HG02885 (cell line): ENCODE results near the gene CFAP46.
"Not testable (repeated sequence)": the region's sequence is repeated elsewhere in the genome, so short reads cannot be mapped to it uniquely, and the experiment has no call there.

Source experiments
- ATAC-seq: cut with Tn5 transposase; IDR thresholded peaks from one replicate; pipeline ENCODE4 v1.9.1; 2021; ENCODE audit warnings: mild to moderate bottlenecking; ENCODE audit not compliant: unreplicated experiment, poor library complexity

CFAP46 gene

DNA sequence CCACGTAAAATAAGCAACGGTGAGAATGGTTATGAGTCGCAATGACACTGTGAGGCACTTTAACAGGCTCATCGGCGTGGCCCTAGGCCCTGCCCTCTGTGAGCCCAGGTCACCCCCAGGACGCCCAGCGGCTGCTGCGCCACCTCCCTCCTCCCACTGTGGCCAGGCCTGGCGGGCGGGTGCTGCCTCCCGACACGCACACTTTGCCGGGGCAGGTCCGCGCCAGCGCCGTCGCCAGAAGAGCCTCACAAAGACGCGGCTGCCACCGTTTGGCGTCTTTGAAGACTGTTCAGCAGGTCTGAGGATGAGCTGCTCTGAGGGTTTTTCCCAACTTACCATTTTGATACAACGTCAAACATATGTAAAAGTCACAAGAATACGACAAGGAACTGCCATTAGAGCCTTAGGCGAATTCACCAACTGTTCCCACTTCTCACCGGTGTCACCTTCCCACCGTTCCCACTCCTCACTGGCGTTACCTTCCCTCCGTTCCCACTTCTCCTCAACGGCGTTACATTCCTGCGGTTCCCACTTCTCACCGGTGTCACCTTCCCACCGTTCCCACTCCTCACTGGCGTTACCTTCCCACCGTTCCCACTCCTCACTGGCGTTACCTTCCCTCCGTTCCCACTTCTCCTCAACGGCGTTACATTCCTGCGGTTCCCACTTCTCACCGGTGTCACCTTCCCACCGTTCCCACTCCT, 22.5 kb upstream of the CFAP46 start:
- not testable (repeated sequence) for ATAC-seq

DNA sequence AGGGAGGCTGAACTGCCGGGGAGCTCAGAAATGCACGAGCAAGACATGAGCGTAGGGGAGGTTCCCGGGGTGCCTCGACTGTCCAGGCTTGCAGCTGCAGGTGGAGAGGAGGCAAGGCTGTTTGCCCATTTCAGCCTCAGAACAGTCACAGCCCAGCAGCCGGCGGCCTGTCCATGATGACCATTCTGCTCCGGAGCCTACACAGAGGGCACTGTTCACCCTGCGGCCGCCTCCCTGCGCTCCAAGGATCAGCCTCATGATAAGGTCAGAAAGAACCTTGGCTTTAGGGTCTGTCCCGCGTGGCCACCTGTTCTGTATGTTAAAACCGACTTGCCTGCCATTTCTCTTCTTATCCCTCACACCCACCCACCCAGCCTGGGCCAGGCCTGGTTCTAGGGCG, 21.9 kb upstream of the CFAP46 start:
- no peak for ATAC-seq

- no peak for ATAC-seq
These were observed 21.1 kb upstream of the CFAP46 start for GRCh38 chr10:132963430-132963960.

DNA sequence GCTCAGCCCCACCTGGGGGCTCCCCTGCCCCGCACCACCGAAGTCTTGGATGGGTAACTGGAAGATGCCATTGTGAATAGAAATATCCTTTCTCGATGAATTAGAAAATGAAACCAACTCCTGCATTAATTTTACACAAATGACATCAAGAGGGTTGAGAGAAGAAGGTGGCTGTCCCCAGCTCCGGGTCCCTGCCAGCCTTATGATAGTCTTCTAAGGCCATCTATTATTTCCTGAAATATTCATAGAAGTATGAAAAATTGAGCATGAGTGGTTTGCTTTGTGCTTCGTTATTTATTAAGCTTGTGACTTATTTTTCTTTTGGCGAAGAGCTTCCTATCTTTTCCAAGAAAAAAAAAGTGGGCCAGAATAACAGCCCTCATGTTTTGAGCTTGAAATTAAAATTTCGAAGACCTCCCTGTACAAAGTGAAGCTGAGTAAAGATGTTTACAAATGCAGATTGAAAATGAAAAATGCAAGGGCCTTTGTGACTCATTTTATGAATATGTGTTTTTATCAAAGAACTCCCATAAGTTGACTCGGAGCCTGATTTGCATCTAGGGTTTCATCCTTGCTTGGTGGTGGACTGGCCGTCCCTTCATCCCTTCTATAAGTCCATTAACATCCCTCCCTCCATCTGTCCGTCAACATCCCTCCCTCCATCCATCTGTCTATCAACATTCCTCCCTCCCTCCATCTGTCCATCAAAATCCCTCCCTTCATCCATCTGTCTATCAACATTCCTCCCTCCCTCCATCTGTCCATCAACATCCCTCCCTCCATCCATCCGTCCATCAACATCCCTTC, 20.5 kb upstream of the CFAP46 start:
- no peak for ATAC-seq

DNA sequence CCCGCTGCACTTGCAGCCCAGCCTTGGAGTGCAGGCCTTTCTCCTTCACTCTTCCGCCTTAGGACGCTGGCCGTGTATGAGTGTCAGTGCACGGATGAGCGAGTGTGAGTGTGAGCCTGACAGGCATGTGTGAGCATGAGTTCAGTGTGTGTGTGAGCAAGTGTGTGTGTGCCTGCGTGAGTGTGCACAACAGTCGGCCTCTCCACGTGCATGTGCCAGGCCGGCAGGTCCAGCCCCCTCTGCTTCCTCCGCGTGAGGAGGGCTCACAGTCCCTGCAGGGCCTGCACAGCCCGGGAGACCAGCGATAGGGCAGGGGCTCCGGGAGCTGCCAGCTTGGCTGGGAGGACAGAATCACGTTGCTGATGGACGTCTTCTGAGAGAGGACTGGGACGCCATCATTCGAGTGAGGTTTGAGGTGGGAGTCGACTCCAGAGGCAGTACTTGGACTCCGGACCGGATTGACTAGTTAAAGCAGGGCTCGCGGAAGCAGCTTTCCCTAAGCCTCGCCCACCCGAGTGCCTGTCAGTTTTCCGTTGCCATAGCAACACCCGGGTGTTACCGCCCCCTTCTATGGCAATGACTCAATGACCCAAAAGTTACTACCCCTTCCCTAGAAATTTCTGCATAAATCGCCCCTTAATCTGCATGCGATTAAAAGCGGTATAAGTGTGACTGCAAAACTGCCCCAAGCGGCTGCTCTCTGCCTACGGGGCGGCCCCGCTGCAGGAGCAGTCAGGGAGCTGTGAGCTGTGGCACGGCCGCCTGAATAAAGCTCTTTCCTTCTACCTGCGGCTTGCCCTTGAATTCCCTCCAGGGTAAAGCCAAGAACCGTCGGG, 19.6 kb upstream of the CFAP46 start:
- ATAC-seq = no peak

DNA sequence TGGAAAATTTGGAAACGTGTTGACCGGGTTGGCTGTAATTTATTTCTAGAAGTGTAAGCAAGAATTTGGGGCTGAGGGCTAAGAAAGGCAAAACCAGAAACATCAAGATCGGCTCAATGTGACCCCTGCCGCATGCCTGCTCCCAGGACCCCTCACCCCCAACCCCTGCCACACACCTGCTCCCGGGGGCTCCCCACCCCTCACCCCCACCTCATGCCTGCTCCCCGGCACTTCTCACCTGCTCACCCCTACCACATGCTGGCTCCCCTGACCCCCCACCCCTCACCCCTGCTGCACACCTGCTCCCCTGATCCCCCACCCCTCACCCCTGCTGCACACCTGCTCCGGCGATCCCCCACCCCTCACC, 19.0 kb upstream of the CFAP46 start:
- ATAC-seq = no peak

DNA sequence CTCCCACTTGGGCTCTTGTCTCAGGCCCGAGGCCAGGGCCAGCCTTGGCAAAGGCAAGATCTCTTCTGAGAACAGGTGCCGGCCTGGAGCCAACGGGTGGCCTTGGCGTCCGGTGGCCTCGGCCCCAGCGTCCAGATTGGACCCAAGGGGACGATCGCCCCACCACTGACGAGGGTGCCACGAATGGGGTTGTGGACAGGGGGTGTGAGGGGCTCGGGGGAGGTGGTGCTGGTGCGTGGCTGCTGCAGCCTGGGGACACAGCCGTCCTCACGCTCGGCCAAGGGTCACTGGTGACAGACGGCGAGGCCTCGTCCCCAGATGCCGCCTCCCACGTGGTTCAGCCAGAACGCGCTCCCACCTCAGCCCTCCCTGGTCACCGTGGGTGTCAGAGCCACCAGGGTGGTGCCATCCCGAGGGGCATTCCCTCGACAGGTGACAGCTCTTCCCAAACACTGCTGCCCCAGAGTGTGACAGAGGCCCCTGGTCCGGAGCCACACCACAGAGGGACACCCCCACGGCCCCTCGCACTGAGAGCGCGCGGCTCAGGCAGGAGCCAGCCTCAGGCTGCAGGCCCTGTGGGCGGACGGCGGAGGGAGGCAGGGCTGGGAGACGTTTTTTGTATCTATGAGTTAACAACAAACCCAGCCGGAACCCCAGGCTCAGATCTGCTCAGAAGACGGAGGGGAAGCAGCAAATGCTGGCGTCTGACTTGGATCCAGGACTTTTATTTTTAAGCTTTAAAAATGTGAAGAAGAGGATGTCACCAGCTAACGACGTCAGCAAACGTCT, 18.5 kb upstream of the CFAP46 start:
- no peak for ATAC-seq

GRCh38 chr10:132960071-132960472, 17.7 kb upstream of the CFAP46 start:
- ATAC-seq = no peak

DNA sequence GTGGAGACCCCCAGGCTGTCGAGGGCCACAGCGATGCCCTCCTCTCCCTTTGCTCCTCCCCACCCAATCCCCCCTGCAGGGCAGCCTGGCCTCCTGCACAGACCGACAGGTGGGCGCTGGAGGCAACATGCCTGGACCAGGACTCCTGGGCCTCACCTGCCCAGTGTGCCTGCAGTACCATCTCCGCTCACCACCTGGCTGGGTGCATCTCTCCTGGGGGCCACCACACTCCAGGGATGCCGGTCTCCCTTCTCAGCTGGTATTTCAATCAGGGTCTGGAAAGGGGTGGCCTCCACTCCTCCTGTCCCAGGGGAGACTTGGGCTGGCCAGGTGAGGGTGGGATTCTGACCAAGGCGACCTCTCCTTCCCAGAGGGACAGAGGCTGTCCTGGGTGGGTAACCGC, 17.2 kb upstream of the CFAP46 start:
- no peak for ATAC-seq

DNA sequence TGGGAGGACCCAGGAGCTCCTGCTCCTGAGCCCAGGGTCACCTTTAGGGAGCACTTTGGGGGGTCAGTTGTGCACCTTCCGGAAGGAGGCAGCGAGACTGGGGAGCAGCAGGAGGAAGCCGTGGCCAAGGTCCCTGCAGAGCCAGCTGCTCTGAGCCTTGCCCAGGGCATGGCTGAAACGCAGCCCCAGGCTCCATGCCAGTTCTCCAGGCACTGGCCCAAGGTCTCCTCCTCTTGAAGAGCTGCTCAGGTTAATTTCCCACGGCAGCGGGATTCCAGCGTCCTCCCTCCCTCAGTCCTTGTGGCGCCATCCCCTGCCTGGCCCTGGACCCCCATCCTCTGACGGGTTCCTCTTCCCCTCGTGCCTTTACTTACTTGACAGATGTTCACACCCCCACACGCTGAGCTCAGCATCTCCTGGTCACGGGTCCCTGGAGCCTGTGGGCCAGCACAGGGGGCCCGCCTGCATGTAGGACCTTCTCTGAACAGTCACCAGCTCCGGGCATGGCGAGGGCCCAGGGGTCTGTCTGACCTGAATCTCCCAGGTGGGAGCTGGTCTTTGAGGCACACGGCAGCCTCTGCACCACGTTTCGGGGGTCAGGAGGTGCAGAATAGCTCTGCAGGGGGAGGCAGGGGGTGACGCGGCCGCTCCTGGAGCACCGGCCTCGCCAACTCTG, 16.7 kb upstream of the CFAP46 start:
- no peak for ATAC-seq

DNA sequence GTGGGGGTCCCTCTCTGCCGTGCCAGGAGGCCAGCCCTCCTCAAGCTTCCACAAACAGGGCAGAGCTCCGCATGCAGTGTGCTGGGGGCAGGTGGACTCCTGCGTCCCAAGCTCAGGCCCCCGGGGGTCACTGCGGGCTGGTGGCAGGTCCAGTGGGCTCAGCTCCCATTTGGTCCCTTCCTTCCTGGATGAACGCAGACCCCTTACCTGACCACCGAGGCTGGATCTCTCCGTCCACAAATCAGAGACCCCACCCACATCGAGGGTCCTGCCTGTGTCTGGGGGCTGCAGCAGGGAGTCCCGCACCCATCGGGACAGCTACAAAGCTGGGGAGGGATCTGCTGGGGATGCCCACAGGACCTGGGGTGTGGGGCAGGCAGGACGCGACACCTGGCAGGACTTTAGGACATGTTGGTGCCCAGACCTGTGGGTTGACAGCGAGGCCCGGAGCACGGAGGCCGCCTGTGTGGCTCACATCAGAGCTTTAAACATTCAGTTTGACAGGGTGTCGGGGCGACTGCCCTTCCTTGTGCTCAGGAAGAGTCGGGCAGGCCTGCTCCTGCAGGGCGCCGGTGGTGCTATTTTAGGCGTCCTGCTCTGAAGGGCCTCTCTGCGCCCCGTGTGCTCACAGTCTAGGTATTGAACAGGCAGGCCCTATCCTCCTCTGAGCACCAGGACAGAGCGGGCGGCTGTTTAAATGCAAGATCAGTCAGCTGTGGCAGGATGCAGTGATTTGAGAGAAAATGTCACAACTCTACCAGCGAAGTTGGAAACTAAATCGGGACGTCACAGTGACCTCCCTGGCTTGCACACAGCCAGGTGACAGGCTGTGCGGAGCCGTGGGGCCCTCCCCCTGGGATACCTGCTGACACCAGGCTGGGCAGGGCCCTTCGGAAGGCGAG, 15.9 kb upstream of the CFAP46 start:
- ATAC-seq = no peak

DNA sequence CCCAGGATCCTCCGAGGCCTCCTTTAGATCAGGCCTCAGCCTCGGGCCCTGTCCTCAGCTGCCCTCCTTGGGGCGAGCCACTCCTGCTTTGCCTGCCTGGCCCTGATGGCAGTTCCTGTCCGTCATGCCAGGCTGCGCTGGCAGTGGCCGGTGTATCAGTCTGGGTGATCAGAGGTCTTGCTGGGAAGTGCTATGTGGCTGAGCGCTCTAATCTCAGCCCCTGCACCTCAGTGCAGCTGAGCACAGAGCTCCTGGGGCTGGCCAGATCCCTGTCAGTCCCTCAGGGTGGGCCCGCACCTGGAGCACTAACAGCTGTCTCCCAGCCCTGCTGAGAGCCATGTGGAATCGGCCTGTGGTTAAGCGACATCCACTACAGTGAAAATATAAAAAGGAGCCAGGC, 14.8 kb upstream of the CFAP46 start:
- no peak for ATAC-seq

DNA sequence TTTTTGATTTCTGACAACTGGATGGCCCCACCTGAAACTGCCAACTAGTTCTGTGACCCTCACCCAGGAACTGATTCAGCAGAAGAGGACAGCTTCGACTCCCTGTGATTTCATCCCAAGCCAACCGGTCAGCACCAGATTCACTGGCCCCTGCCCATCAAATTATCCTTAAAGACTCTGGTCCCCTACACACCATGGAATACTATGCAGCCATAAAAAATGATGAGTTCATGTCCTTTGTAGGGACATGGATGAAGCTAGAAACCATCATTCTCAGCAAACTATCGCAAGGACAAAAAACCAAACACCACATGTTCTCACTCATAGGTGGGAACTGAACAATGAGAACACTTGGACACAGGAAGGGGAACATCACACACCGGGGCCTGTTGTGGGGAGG, 13.9 kb upstream of the CFAP46 start:
- ATAC-seq = not testable (repeated sequence)

DNA sequence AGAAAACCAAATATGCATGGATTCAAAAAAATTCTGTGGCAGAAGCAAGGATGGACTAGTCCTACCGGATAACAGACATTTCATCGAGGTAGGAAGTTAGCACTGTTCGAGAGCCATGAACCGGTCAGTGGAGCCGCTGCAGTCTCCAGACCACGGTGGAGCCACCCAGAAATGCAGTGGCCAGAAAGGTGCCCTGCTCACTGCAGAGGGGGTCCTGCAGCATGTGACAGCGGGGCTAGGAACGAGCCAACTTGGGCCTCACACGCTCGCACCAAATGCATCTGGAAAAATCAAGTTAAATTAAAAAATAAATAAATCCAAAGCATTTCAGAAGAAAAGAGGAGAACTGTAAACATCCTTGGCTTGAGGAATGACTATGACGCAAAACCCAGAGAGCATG, 13.1 kb upstream of the CFAP46 start:
- ATAC-seq = no peak

DNA sequence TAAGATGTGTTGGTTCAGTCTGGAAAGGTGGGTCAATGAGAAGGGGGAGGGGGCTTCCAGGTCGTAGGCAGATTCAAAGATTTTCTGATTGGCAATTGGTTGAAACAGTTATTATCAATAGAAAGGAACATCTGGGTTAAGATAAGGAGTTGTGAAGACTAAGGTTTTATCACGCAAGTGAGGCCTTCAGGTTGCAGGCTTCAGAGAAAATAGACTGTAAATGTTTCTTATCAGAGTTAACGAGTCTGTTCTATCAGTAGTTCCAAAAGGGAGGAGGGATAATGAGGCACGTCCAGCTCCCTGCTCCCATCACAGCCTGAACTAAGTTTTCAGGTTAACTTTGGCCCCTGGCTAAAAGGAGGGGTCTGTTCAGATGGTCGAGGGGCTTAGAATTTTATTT, 11.1 kb upstream of the CFAP46 start:
- no peak for ATAC-seq

DNA sequence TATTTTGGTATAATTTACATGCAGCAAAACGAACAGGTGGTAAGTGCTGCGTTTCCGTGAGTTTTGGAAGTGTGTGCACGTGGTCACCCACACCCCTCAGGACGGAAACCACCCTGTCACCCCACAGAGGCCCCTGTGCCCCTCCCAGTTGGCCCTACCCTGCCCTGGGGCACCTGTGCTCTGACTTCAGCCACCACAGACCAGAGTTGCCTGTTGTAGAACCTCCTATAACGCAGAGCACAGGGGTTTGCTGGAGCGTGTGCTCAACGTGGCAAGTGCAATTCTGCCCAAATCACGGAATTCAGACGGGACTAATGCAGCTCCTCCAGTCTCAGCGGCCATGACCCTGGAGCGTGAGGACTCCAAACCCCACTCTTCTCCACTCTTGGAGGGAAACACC, 9.6 kb upstream of the CFAP46 start:
- ATAC-seq = no peak

GRCh38 chr10:132948351-132948750, 6.0 kb upstream of the CFAP46 start:
- ATAC-seq = no peak

- ATAC-seq = no peak
These were observed 5.5 kb upstream of the CFAP46 start for GRCh38 chr10:132947843-132948242.
